Measurements from ENCODE around the gene GATAD2A. TPM values are rescaled to one million over a fixed set of nuclear protein-coding genes. Genes with fewer than 3 reads are reported as not detected.

The GATAD2A gene
- total and polyA plus RNA-seq, 9 of the 15 experiments (the other 6 are each of a cell fraction or from before 2014, with no cell fraction given): 2.4 to 226 (median 44.2) TPM

GRCh38 chr19:19532806-19533701 lies 127.6 kb downstream of the GATAD2A start:
- Histone ChIP-seq H4K20me1 (replicated peaks; ENCODE audit: control insufficient read depth, insufficient read depth, low read length) (0 out of 2 replicates have a peak, but pooled peaks cover 10% of the 10 kb centered on the region), H3K79me2 (ENCODE audit: control insufficient read depth, insufficient read depth, low read length) (no peaks in the 10 kb centered on the region), H3K9me3 (replicated peaks; ENCODE audit: control insufficient read depth, insufficient read depth, low read depth, low read length) (no peaks in the 10 kb centered on the region), H3K4me1 (replicated peaks in 1 of 2; ENCODE audit: control insufficient read depth in 2 of 2, insufficient read depth in 2 of 2, low read length in 2 of 2) (peaks cover 5 to 27% of the 10 kb centered on the region in 2 experiments), H3K9me1 (ENCODE audit: control insufficient read depth, insufficient read depth, low read length) (peaks cover 3% of the 10 kb centered on the region), H3K4me3 (no peak overlapping the region), H2AFZ (ENCODE audit: low read depth, low read length) (no peak overlapping the region), H3K36me3 (ENCODE audit: control insufficient read depth, insufficient read depth, low read length) (peaks cover 16% of the 10 kb centered on the region; the same call in 2 of the 3 replicates), H3K27ac (ENCODE audit: extremely low read depth, low read depth, low read length) (no peak overlapping the region), H3K27me3 (ENCODE audit: control insufficient read depth in 2 of 2, insufficient read depth in 2 of 2, low read length in 2 of 2) (no peaks in the 10 kb centered on the region), H3K9ac (ENCODE audit: insufficient read depth in 1 of 2, low read depth in 2 of 2, low read length in 2 of 2) (peak overlapping the region in 1 of 2 experiments; percentile 77; a peak in 1 of 4 replicates), H3K4me2 (ENCODE audit: insufficient read depth, low read length) (peak overlapping the region; percentile 31; the same call in 1 of the 2 replicates)
- WGBS (ENCODE audit: insufficient coverage, low coverage, missing lambda C conversion rate): 58% methylated on average over 10 of the region's 14 CpGs
- intact Hi-C loops (cut with micrococcal nuclease): loop anchor here (1.0 to 2.0 kb wide), 3 partner anchors 21 to 426 kb away; partner anchors contain the start of gene GMIP
- CTCF ChIA-PET (ENCODE audit: low intra/inter-chr PET ratio): interaction anchor here (0.5 to 3.2 kb wide), 3 partner anchors 21 to 368 kb away, joined by 4 to 30 read pairs (median 9); partner anchors contain the start of genes GMIP and ZNF93
- BruUV-seq (replicated peaks): no TSS peak
- DNase-seq (ENCODE audit: extremely low read depth in 1 of 4, low spot score in 3 of 4) (no peak), FAIRE-seq (no peak), ATAC-seq (no peak)
- POLR2A ChIA-PET: interaction anchor here (0.5 to 1.2 kb wide), 4 partner anchors 16 to 421 kb away, joined by 3 to 4 read pairs (median 3); no protein-coding TSS in a partner anchor
- in situ Hi-C loops (cut with MboI): loop anchor here (25.0 kb wide), 1 partner anchor 104 kb away; the partner anchor contains the start of genes GMIP and LPAR2
- no peak for TF ChIP-seq SP2 (IDR thresholded peaks at IDR 0.05; ENCODE audit: extremely low read depth, low read depth, low read length, poor library complexity, severe bottlenecking)
- TF ChIP-seq ZFX (CRISPR knock-in tag; IDR thresholded peaks at IDR 0.05): 0 out of 2 replicates have a peak, but pooled peaks have one; percentile 6
- TF ChIP-seq TRIM25 (IDR thresholded peaks at IDR 0.05; ENCODE audit: borderline replicate concordance): no peak
- TF ChIP-seq ZNF263 (CRISPR knock-in tag; IDR thresholded peaks at IDR 0.05; ENCODE audit: borderline replicate concordance): peak; percentile 90
- TF ChIP-seq HDAC1 (IDR thresholded peaks at IDR 0.05): 0 out of 4 replicates have a peak, but pooled peaks of 1 of the 2 experiments have one; percentile 17
- peak; percentile 43; the same call in 1 of the 2 replicates for TF ChIP-seq USF1 (CRISPR knock-in tag; IDR thresholded peaks at IDR 0.05)
- TF ChIP-seq SRSF7 (optimal IDR thresholded peaks at IDR 0.05; ENCODE audit: low read depth, low read length): no peak
- no peak for TF ChIP-seq CHAMP1 (IDR thresholded peaks at IDR 0.05)
- TF ChIP-seq KDM2B (CRISPR knock-in tag; IDR thresholded peaks at IDR 0.05): no peak
- no peak for TF ChIP-seq ID3 (CRISPR knock-in tag; IDR thresholded peaks at IDR 0.05)
- no peak for TF ChIP-seq ID3 (tag; IDR thresholded peaks at IDR 0.05)
- TF ChIP-seq ASH1L (IDR thresholded peaks at IDR 0.05; ENCODE audit: borderline replicate concordance, low read depth, partially characterized antibody): no peak
